Measurements from ENCODE around the gene WASF2. TPM values are rescaled to one million over a fixed set of nuclear protein-coding genes. Genes with fewer than 3 reads are reported as not detected.

Gene WASF2
- total and polyA plus RNA-seq, 2 of the 4 experiments (the other 2 are of a cell fraction), result 7.9 to 45.4 TPM

DNA sequence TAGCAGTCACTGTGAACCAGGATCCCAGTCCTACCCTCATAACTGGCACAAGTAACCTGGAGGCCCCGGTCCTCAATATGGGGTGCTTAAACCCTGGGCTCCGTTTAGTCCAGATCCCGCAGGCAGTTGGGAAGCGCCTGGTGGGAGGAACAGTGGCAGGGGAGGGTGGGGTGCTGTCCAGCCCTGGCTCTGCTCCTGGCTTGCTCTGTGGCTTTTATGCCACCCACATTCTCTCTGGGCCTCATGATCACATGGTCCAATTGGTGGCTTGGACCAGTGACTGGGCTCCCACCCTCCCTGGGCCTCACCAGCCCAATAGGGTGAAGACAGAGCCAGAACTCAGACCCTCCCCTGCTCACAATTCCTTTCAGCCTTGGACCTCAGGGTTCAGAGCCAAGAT, 109.7 kb downstream of the WASF2 start:
- CTCF ChIA-PET, result no interaction called here
- intact Hi-C loops (cut with micrococcal nuclease), result no loop called here
- no peak overlapping the region for H3K56ac ChIP-seq (ENCODE audit: extremely low read depth, insufficient read depth, low read length)

More for the DNA sequence above, 109.7 kb downstream of the WASF2 start:
- H2BK5ac ChIP-seq (ENCODE audit: low read depth, low read length, poor library complexity, severe bottlenecking), result no peak overlapping the region
- no peaks in the 10 kb centered on the region for H3K79me1 ChIP-seq (ENCODE audit: low read depth in 1 of 2, low read length in 2 of 2)
- dilution Hi-C loops (cut with HindIII; ENCODE audit: low sequenced_read_pairs, unreplicated experiment) (no loop called here), in situ Hi-C loops (cut with MboI; ENCODE audit: low sequenced_read_pairs) (no loop called here)
- no peak overlapping the region for H3K4me3 ChIP-seq (ENCODE audit: insufficient read depth, low read depth, low read length)
- no peak overlapping the region for H3K27ac ChIP-seq (ENCODE audit: insufficient read depth, low read length)
- ATAC-seq (ENCODE audit: low read depth) (no peak), DNase-seq (no peak)
- no peak overlapping the region for H2BK120ac ChIP-seq (ENCODE audit: low read depth, low read length)
- H2AK5ac ChIP-seq (ENCODE audit: low read depth, low read length), result no peak overlapping the region
- POLR2A ChIA-PET (ENCODE audit: unreplicated experiment), result no interaction called here
- H4K20me1 ChIP-seq (ENCODE audit: insufficient read depth, low read length), result no peaks in the 10 kb centered on the region; the same call in 1 of the 2 replicates
- H4K5ac ChIP-seq (ENCODE audit: low read depth, low read length), result no peak overlapping the region
- H3K27me3 ChIP-seq (ENCODE audit: control insufficient read depth, insufficient read depth, low read length), result peaks cover 34% of the 10 kb centered on the region
- H2BK15ac ChIP-seq (ENCODE audit: low read depth, low read length), result no peak overlapping the region
- H3K23ac ChIP-seq (ENCODE audit: low read depth, low read length), result no peak overlapping the region
- H3K18ac ChIP-seq (ENCODE audit: low read depth, low read length), result no peak overlapping the region
- no peak overlapping the region for H3K9ac ChIP-seq (ENCODE audit: low read depth, low read length)
- H3K14ac ChIP-seq (replicated peaks; ENCODE audit: low read depth, low read length), result no peak overlapping the region
- BruUV-seq (replicated peaks), result no TSS peak
- no peak overlapping the region for H2BK20ac ChIP-seq (ENCODE audit: low read depth, low read length)
- no CpG with 5 or more reads among the region's 4 CpGs for WGBS, 2 experiments (ENCODE audit: extremely low coverage in 2 of 2, insufficient read length in 1 of 2)
- H4K8ac ChIP-seq (ENCODE audit: low read depth in 2 of 2, low read length in 2 of 2), result no peak overlapping the region
- H3K9me3 ChIP-seq (ENCODE audit: control insufficient read depth, insufficient read depth, low read length), result no peaks in the 10 kb centered on the region
- no peaks in the 10 kb centered on the region for H3K9me1 ChIP-seq (ENCODE audit: insufficient read depth, low read length)
- no peak overlapping the region for H2AFZ ChIP-seq (replicated peaks; ENCODE audit: low read length, poor library complexity)
- H3K4me2 ChIP-seq (ENCODE audit: low read depth, low read length), result no peak overlapping the region
- no peak overlapping the region for H3K4ac ChIP-seq (ENCODE audit: low read depth, low read length)
- H2AK9ac ChIP-seq (replicated peaks; ENCODE audit: low read depth, low read length, poor library complexity), result no peak overlapping the region
- no peaks in the 10 kb centered on the region for H3K4me1 ChIP-seq (ENCODE audit: control insufficient read depth, insufficient read depth, low read length)
- H3K36me3 ChIP-seq (ENCODE audit: control insufficient read depth, insufficient read depth, low read length), result no peaks in the 10 kb centered on the region
- H4K91ac ChIP-seq (ENCODE audit: insufficient read depth, low read depth, low read length), result no peak overlapping the region
- TF ChIP-seq CEBPB (IDR thresholded peaks at IDR 0.05; ENCODE audit: low read depth, low read length), result no peak
- no peak for TF ChIP-seq CHD1 (IDR thresholded peaks at IDR 0.05; ENCODE audit: low read depth, low read length)
- no peak for TF ChIP-seq POLR2A (IDR thresholded peaks at IDR 0.05; ENCODE audit: low read depth, low read length)
- TF ChIP-seq, protein P1, sequence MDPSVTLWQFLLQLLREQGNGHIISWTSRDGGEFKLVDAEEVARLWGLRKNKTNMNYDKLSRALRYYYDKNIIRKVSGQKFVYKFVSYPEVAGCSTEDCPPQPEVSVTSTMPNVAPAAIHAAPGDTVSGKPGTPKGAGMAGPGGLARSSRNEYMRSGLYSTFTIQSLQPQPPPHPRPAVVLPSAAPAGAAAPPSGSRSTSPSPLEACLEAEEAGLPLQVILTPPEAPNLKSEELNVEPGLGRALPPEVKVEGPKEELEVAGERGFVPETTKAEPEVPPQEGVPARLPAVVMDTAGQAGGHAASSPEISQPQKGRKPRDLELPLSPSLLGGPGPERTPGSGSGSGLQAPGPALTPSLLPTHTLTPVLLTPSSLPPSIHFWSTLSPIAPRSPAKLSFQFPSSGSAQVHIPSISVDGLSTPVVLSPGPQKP (IDR thresholded peaks at IDR 0.05; ENCODE audit: borderline replicate concordance, low read depth, low read length), result no peak
- TF ChIP-seq MAFK (IDR thresholded peaks at IDR 0.05; ENCODE audit: low read depth, low read length), result no peak
